Measurements from ENCODE around the gene LHFPL5. TPM values are rescaled to one million over a fixed set of nuclear protein-coding genes. Genes with fewer than 3 reads are reported as not detected.

Gene LHFPL5
- 1 to 10 TPM; 5.6 to 6.2 TPM for total RNA-seq

DNA sequence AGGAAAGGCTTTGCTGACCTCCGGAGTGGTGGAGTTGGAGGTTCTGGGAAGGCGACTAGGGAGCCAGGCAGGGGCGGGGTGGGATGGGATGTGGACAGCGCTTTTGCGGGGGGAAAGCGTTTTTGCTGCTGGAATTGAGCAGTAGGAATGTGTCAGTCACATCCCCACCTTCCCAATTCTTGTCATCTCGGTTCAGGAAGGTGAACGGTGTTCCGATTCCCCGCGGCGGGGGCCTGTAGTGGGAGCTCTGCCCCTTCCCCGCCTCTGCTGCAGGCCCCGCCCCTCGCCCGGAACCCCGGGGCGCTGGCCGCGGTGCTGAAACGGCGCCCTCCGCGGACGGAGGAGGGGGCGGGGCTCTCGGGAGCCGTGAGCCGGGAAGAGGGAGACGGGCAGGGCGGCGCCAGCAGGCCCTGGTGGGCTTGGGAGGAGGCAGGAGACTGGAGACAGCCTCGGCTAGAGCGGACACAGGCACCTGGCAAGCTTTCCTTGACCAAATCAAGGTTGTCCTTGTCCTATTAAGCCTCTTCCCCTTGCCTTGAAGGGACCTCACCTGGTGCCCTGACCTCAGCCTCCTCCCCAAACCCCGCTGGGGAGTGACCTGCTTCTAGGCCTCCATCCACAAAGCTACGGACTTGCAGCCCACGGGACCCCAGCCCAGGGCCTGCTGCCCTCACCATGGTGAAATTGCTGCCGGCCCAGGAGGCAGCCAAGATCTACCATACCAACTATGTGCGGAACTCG, at the start of gene LHFPL5:
TSS of gene LHFPL5 (plus strand) at position 357 of the 741 bp plus-strand sequence. CDS start at position 676, 319 bp downstream.
- Histone ChIP-seq H3K36me3 (replicated peaks in 1 of 2; ENCODE audit: insufficient read depth in 1 of 2, low read depth in 2 of 2) (no peaks in the 10 kb centered on the region), H3K4me1 (peaks cover 20% of the 10 kb centered on the region), H3K4me3 (no peak within 1 kb of the TSS), H3K27ac (peak within 1 kb of the TSS in 1 of 4 donors; percentile 17), H3K27me3 (no peaks in the 10 kb centered on the region), H3K9me3 (no peaks in the 10 kb centered on the region)
- no peak for TF ChIP-seq POLR2A (IDR thresholded peaks at IDR 0.05)
- TF ChIP-seq, protein P1, sequence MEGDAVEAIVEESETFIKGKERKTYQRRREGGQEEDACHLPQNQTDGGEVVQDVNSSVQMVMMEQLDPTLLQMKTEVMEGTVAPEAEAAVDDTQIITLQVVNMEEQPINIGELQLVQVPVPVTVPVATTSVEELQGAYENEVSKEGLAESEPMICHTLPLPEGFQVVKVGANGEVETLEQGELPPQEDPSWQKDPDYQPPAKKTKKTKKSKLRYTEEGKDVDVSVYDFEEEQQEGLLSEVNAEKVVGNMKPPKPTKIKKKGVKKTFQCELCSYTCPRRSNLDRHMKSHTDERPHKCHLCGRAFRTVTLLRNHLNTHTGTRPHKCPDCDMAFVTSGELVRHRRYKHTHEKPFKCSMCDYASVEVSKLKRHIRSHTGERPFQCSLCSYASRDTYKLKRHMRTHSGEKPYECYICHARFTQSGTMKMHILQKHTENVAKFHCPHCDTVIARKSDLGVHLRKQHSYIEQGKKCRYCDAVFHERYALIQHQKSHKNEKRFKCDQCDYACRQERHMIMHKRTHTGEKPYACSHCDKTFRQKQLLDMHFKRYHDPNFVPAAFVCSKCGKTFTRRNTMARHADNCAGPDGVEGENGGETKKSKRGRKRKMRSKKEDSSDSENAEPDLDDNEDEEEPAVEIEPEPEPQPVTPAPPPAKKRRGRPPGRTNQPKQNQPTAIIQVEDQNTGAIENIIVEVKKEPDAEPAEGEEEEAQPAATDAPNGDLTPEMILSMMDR (IDR thresholded peaks at IDR 0.05): no peak
- ATAC-seq (peak; percentile 90), DNase-seq (peak; percentile 60 to 72 (median 68))
- 13 to 14% methylated on average over 21 to 40 of the region's 40 CpGs for WGBS, 2 donors
- intact Hi-C loops (cut with DNase I): no loop called here

DNA sequence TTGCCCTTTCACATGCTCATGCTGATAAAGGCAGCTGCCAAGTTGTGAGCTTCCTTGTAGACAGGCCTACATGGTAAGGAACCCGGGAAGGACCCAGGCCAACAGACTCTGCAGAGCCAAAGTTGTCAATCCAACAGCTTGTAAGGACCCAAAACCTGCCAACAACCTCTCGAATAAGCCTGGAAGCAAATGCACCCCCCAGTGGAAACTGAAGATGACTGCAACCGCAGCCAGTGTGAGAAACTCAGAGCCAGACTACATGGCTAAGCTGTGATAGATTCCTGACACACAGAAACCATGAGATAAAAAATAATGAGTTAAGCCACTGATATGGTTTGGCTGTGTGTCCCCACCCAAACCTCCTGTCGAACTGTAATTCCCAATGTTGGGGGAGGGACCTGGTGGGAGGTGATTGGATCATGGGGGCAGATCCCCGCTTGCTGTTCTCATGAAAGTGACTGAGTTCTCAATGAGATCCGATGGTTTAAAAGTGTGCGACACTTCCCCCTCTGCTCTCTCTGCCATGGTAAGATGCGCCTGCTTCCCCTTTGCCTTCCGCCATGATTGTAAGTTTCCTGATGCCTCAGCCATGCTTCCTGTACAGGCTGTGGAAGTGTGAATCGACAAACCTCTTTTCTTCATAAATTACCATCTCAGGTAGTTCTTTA, 47.6 kb upstream of the LHFPL5 start:
- Histone ChIP-seq H3K36me3 (replicated peaks in 1 of 2; ENCODE audit: insufficient read depth in 1 of 2, low read depth in 2 of 2) (no peaks in the 10 kb centered on the region), H3K9me3 (no peaks in the 10 kb centered on the region), H3K27me3 (no peaks in the 10 kb centered on the region), H3K4me3 (no peak overlapping the region), H3K4me1 (peaks cover 12% of the 10 kb centered on the region), H3K27ac (no peak overlapping the region)
- WGBS, 2 donors: 54 to 58% methylated on average over 10 of the region's 10 CpGs
- ATAC-seq: no peak
- no peak for TF ChIP-seq POLR2A (IDR thresholded peaks at IDR 0.05)
- TF ChIP-seq, protein P1 (IDR thresholded peaks at IDR 0.05): peak in 4 of 7 experiments; percentile 6 to 58 (median 13)
- intact Hi-C loops (cut with DNase I): no loop called here
- peak in 2 of 4 donors; percentile 19 to 75 for DNase-seq

DNA sequence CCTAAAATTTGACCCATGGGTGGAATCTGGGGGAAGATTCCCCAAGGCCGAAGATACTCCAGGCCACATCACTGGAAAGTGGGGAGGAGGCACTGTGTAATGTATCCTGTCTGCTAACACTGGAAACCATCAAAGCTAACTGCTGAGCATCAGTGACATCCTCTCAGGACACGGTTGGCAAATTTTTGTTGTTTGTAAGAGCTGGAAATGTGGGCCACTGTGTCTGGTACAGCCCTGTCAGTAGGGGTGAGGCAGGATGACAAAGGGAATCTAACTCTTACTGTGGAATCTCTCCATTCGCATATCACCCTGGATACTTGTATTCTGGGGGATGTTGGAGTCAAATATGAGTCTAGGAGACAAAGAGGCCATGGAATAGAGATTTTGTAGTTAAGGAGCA, 45.7 kb upstream of the LHFPL5 start:
- no peak overlapping the region for H3K4me3 ChIP-seq
- ATAC-seq (no peak), DNase-seq (no peak)
- H3K27ac ChIP-seq: no peak overlapping the region
- no peak for TF ChIP-seq POLR2A (IDR thresholded peaks at IDR 0.05)
- TF ChIP-seq, protein P1 (IDR thresholded peaks at IDR 0.05): no peak
- H3K36me3 ChIP-seq (replicated peaks in 1 of 2; ENCODE audit: insufficient read depth in 1 of 2, low read depth in 2 of 2): no peaks in the 10 kb centered on the region
- peaks cover 19% of the 10 kb centered on the region for H3K4me1 ChIP-seq
- no peaks in the 10 kb centered on the region for H3K9me3 ChIP-seq
- intact Hi-C loops (cut with DNase I): no loop called here
- WGBS, 2 donors: 69 to 79% methylated on average over 3 of the region's 3 CpGs
- no peaks in the 10 kb centered on the region for H3K27me3 ChIP-seq

DNA sequence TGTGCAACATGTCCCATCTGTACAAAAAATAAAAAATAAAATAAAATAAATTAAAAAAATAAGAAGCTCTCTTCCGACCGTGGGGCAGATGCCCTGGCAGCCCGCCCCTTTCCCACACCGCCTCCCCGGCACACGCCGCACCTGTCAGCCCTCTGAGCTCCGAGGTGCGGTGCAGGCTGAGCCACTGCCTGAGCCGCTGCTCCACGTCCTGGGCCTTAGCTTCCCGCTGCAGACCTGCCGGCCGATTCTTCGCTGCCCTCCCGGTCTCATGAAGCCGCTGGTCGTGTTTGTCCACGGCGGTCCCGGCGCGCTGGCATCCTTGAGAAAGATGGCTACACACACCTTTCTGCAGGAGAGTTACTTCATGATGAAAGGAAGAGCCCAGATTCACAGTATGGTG, 39.4 kb upstream of the LHFPL5 start:
- TF ChIP-seq, protein P1 (IDR thresholded peaks at IDR 0.05): no peak
- no peak for TF ChIP-seq POLR2A (IDR thresholded peaks at IDR 0.05)
- WGBS, 2 donors: 82 to 87% methylated on average over 22 to 23 of the region's 23 CpGs
- H3K9me3 ChIP-seq: no peaks in the 10 kb centered on the region
- H3K27ac ChIP-seq: no peak overlapping the region
- peaks cover 14% of the 10 kb centered on the region for H3K4me1 ChIP-seq
- DNase-seq: no peak
- no peaks in the 10 kb centered on the region for H3K27me3 ChIP-seq
- intact Hi-C loops (cut with DNase I): no loop called here
- no peak for ATAC-seq
- no peaks in the 10 kb centered on the region for H3K36me3 ChIP-seq (replicated peaks in 1 of 2; ENCODE audit: insufficient read depth in 1 of 2, low read depth in 2 of 2)
- no peak overlapping the region for H3K4me3 ChIP-seq

All from body of pancreas (tissue), 4 donors.